GM18870 (cell line): Measurements from ENCODE around the gene MRPL38.

Experiments
- ATAC-seq: cut with Tn5 transposase; IDR thresholded peaks from one replicate; pipeline ENCODE4 v1.9.1; 2021; ENCODE audit warnings: moderate library complexity; ENCODE audit not compliant: unreplicated experiment

MRPL38 gene

GRCh38 chr17:75904749-75905521 is at the start of gene MRPL38:
Gene MRPL38 (minus strand): TSS chr17:75904884. CDS start chr17:75904875, 9 bp downstream.
- ATAC-seq: peak; percentile 62

GRCh38 chr17:75950855-75951554 is 46.3 kb upstream of the MRPL38 start:
- no peak for ATAC-seq

GRCh38 chr17:75950421-75950820 is 45.7 kb upstream of the MRPL38 start:
- no peak for ATAC-seq

- no peak for ATAC-seq
Observed at GRCh38 chr17:75945211-75945610, 40.5 kb upstream of the MRPL38 start.

- ATAC-seq: no peak
Observed at GRCh38 chr17:75943491-75943890, 38.8 kb upstream of the MRPL38 start.

- ATAC-seq: no peak
Observed at GRCh38 chr17:75942473-75942872, 37.8 kb upstream of the MRPL38 start.

- ATAC-seq: no peak
Observed at GRCh38 chr17:75941442-75941819, 36.7 kb upstream of the MRPL38 start.

- ATAC-seq: no peak
Observed at GRCh38 chr17:75940727-75941441, 36.2 kb upstream of the MRPL38 start, which contains the start of gene FBF1. Gene FBF1 (minus strand): TSS chr17:75941042. CDS start chr17:75938149, 2,893 bp downstream.

GRCh38 chr17:75937652-75938051 is 33.0 kb upstream of the MRPL38 start:
- ATAC-seq: no peak

- ATAC-seq: no peak
Observed at GRCh38 chr17:75933808-75934207, 29.1 kb upstream of the MRPL38 start.

- ATAC-seq: no peak
Observed at GRCh38 chr17:75932852-75933251, 28.2 kb upstream of the MRPL38 start.

- no peak for ATAC-seq
Observed at GRCh38 chr17:75931062-75931461, 26.4 kb upstream of the MRPL38 start.

GRCh38 chr17:75927286-75927922 is 22.7 kb upstream of the MRPL38 start:
- ATAC-seq: no peak

- ATAC-seq: no peak
Observed at GRCh38 chr17:75926456-75926855, 21.8 kb upstream of the MRPL38 start.

- no peak for ATAC-seq
Observed at GRCh38 chr17:75925912-75926311, 21.2 kb upstream of the MRPL38 start.

- no peak for ATAC-seq
Observed at GRCh38 chr17:75925103-75925502, 20.4 kb upstream of the MRPL38 start.

- no peak for ATAC-seq
Observed at GRCh38 chr17:75922963-75923874, 18.5 kb upstream of the MRPL38 start.

GRCh38 chr17:75922173-75922961 is 17.7 kb upstream of the MRPL38 start:
- ATAC-seq: no peak

- no peak for ATAC-seq
Observed at GRCh38 chr17:75921596-75921995, 16.9 kb upstream of the MRPL38 start.
